Spleen (tissue), 11 donors: ENCODE data around the gene BTNL9. TPM values are rescaled to one million over a fixed set of nuclear protein-coding genes. Genes with fewer than 3 reads are reported as not detected.

ENCODE experiments used
- DNase-seq: peaks from one replicate; pipeline ENCODE4 v3.0.0-alpha.2; 2020
- H3K27ac ChIP-seq, 8 donors: fragments of 200-600 bp; sonication (generic) in 7 of 8; 1 replicate in 4 of 8; 2 replicates in 4 of 8; pipeline versions ENCODE4 v1.5.0 to v1.8.0; 2016 to 2021; ENCODE audit warnings: inconsistent platforms in 4 of 8, mild to moderate bottlenecking in 4 of 8, moderate library complexity in 1 of 8
- H3K27me3 ChIP-seq, 7 donors: fragments of 200-600 bp; sonication (generic) in 6 of 7; replicated peaks in 1 of 7; 1 replicate in 4 of 7; 2 replicates in 3 of 7; pipeline versions ENCODE4 v1.5.0 to v1.8.0; 2016 to 2021; ENCODE audit warnings: inconsistent platforms in 3 of 7, mild to moderate bottlenecking in 1 of 7
- H3K36me3 ChIP-seq, 6 donors: fragments of 200-600 bp; sonication (generic) in 5 of 6; 1 replicate in 4 of 6; 2 replicates in 2 of 6; pipeline versions ENCODE4 v1.5.0 to v1.8.0; 2016 to 2021; ENCODE audit warnings: inconsistent platforms in 2 of 6
- H3K4me1 ChIP-seq, 6 donors: fragments of 200-600 bp; sonication (generic) in 5 of 6; 1 replicate in 3 of 6; 2 replicates in 3 of 6; pipeline versions ENCODE4 v1.5.0 to v1.8.0; 2016 to 2021; ENCODE audit warnings: inconsistent platforms in 3 of 6
- H3K4me3 ChIP-seq, 8 donors: fragments of 200-600 bp; sonication (generic) in 7 of 8; 1 replicate in 4 of 8; 2 replicates in 4 of 8; pipeline versions ENCODE4 v1.5.0 to v1.8.0; 2016 to 2021; ENCODE audit warnings: inconsistent platforms in 4 of 8, mild to moderate bottlenecking in 4 of 8, moderate library complexity in 2 of 8
- H3K9me3 ChIP-seq, 8 donors: fragments of 200-600 bp; sonication (generic) in 7 of 8; 1 replicate in 4 of 8; 2 replicates in 4 of 8; pipeline versions ENCODE4 v1.5.0 to v1.8.0; 2016 to 2021; ENCODE audit warnings: inconsistent platforms in 4 of 8
- POLR2A ChIP-seq, 3 donors: fragments of 450-650 bp; IDR thresholded peaks; one replicate each; pipeline ENCODE4 v1.5.1; 2017; ENCODE audit warnings: antibody characterized with exemption in 3 of 3, mild to moderate bottlenecking in 1 of 3
- POLR2AphosphoS5 ChIP-seq, 3 donors: sonication (generic); formaldehyde crosslinking; IDR thresholded peaks; one replicate each; pipeline ENCODE4 v1.5.1; 2017; ENCODE audit warnings: antibody characterized with exemption in 3 of 3
- WGBS, 5 donors: extraction: QIAGEN DNeasy Blood & Tissue Kit in 3 of 5; methylation state at CpG; one replicate each; pipeline versions ENCODE4 v1.1.5 to v1.1.7; 2013 to 2018; 5-methylcytosine and 5-hydroxymethylcytosine counted together
- intact Hi-C: fragments of 100-400 bp; cut with DNase I; formaldehyde crosslinking; loops from one replicate; pipeline ENCODE4 v1.15.0; 2023; ENCODE audit warnings: low total_unique reads
- polyA plus RNA-seq, 3 donors: library from polyadenylated mRNA; stranded (reverse); fragments of 200-250 nt; gene quantifications; one replicate each; pipeline ENCODE4 v1.2.1, GENCODE V29; 2013
- total RNA-seq, 7 donors: library from RNA; depleted of rRNA in 3 of 7; stranded (reverse); fragments of >200 nt in 3 of 7; fragmentation: NEBNext Ultra II Directional in 4 of 7; extraction: Animal tissue kit (Norgen Biotek cat#: 25700) in 4 of 7; gene quantifications; one replicate each; pipeline versions ENCODE4 v1.1.0 to v1.2.1, GENCODE V29; 2016 to 2021
- TF ChIP-seq, protein P1 (sequence below), 11 experiments: fragments of 200-600 bp in 7 of 11; fragments of 450-650 bp in 4 of 11; sonication (generic) in 4 of 11; IDR thresholded peaks in 8 of 11; conservative IDR thresholded peaks in 3 of 11; 1 replicate in 7 of 11; 2 replicates in 4 of 11; pipeline versions ENCODE4 v1.4.0 to v1.8.0; 2016 to 2021; ENCODE audit warnings: antibody characterized with exemption in 11 of 11, inconsistent platforms in 4 of 11, mild to moderate bottlenecking in 1 of 11
- donor health status: healthy with polysubstance abuse.
- donor health status: DM: no; HTN: no; CAD: no; lungs with moderate emphysema.
- donor health status: DM: no; HTN: no; CAD: no.
- donor health status: Bipolar disorder and iron deficiency.
- donor health status: healthy.
- donor health status: DM: no; HTN: no; CAD: no.
- donor health status: DM: yes; HTN: yes; CAD: no.

BTNL9 gene
- total and polyA plus RNA-seq, 10 donors: 17.2 to 123 (median 85.7) TPM

GRCh38 chr5:181031716-181032115 lies 8.3 kb upstream of the BTNL9 start:
- H3K4me1 ChIP-seq: no peaks in the 10 kb centered on the region
- no peak overlapping the region for H3K27ac ChIP-seq
- peaks cover 0 to 12% (median 0%) of the 10 kb centered on the region in 7 donors for H3K27me3 ChIP-seq
- TF ChIP-seq POLR2AphosphoS5 (IDR thresholded peaks at IDR 0.05) (no peak), POLR2A (IDR thresholded peaks at IDR 0.05) (no peak)
- TF ChIP-seq, protein P1, sequence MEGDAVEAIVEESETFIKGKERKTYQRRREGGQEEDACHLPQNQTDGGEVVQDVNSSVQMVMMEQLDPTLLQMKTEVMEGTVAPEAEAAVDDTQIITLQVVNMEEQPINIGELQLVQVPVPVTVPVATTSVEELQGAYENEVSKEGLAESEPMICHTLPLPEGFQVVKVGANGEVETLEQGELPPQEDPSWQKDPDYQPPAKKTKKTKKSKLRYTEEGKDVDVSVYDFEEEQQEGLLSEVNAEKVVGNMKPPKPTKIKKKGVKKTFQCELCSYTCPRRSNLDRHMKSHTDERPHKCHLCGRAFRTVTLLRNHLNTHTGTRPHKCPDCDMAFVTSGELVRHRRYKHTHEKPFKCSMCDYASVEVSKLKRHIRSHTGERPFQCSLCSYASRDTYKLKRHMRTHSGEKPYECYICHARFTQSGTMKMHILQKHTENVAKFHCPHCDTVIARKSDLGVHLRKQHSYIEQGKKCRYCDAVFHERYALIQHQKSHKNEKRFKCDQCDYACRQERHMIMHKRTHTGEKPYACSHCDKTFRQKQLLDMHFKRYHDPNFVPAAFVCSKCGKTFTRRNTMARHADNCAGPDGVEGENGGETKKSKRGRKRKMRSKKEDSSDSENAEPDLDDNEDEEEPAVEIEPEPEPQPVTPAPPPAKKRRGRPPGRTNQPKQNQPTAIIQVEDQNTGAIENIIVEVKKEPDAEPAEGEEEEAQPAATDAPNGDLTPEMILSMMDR (IDR thresholded peaks at IDR 0.05 in 8 of 11, conservative IDR thresholded peaks at IDR 0.05 in 3 of 11): no peak
- 82 to 91% (median 88%) methylated on average over 3 of the region's 3 CpGs for WGBS, 5 donors
- peak; percentile 21 for DNase-seq
- intact Hi-C loops: loop anchor here (10.0 kb wide), 1 partner anchor 157 kb away; no protein-coding TSS in a partner anchor
- H3K9me3 ChIP-seq: peaks cover 0 to 10% (median 2%) of the 10 kb centered on the region in 8 donors
- no peaks in the 10 kb centered on the region for H3K36me3 ChIP-seq
- H3K4me3 ChIP-seq: no peak overlapping the region

- H3K27me3 ChIP-seq: peaks cover 0 to 46% (median 0%) of the 10 kb centered on the region in 7 donors
- intact Hi-C loops: loop anchor here (10.0 kb wide), 1 partner anchor 161 kb away; no protein-coding TSS in a partner anchor
- H3K27ac ChIP-seq: no peak overlapping the region
- 73 to 84% (median 83%) methylated on average over 18 to 20 of the region's 20 CpGs for WGBS, 5 donors
- TF ChIP-seq POLR2AphosphoS5 (IDR thresholded peaks at IDR 0.05) (no peak), POLR2A (IDR thresholded peaks at IDR 0.05) (no peak)
- TF ChIP-seq, protein P1 (IDR thresholded peaks at IDR 0.05 in 8 of 11, conservative IDR thresholded peaks at IDR 0.05 in 3 of 11): no peak
- H3K36me3 ChIP-seq: no peaks in the 10 kb centered on the region
- peak; percentile 59 for DNase-seq
- peaks cover 0 to 8% (median 0%) of the 10 kb centered on the region in 6 donors for H3K4me1 ChIP-seq
- no peak overlapping the region for H3K4me3 ChIP-seq
- peaks cover 0 to 10% (median 2%) of the 10 kb centered on the region in 8 donors for H3K9me3 ChIP-seq
Observed at GRCh38 chr5:181035991-181036815, 3.9 kb upstream of the BTNL9 start.

DNA sequence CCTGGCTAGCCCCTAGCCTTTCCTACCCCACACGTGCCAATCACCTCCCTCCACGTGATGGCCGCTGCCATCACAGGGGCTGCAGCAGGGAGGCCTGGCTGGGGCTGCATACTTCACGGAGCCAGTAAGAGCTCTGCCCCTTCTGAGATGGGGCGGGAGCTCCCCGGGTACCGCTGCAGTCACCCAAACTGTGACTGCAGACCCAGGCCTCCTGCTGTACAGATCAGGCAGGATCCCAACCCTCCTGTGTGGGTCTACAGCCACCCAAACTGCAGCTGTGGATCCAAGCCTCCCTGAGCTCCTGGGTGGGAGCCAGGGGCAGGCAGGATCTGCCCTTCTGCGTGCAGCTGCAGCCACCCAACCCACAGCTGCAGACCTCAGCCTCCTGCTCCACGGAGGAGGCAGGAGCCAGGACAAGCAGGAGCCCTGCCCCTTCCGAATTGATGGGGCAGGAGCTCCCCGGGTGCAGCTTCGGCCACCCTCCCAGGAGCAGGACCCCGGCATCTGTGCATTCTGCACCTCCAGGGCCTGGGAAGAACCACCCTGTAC lies 3.2 kb upstream of the BTNL9 start:
- no peak overlapping the region for H3K27ac ChIP-seq
- no peaks in the 10 kb centered on the region for H3K36me3 ChIP-seq
- no peak overlapping the region for H3K4me3 ChIP-seq
- WGBS, 5 donors: 62 to 90% (median 80%) methylated on average over 2 to 13 of the region's 13 CpGs
- DNase-seq: peak; percentile 65
- peaks cover 0 to 8% (median 0%) of the 10 kb centered on the region in 6 donors for H3K4me1 ChIP-seq
- peaks cover 0 to 53% (median 0%) of the 10 kb centered on the region in 7 donors for H3K27me3 ChIP-seq
- TF ChIP-seq, protein P1 (IDR thresholded peaks at IDR 0.05 in 8 of 11, conservative IDR thresholded peaks at IDR 0.05 in 3 of 11): no peak
- no peak for TF ChIP-seq POLR2A (IDR thresholded peaks at IDR 0.05)
- no peak for TF ChIP-seq POLR2AphosphoS5 (IDR thresholded peaks at IDR 0.05)
- peaks cover 0 to 10% (median 2%) of the 10 kb centered on the region in 8 donors for H3K9me3 ChIP-seq
- intact Hi-C loops: loop anchor here (10.0 kb wide), 1 partner anchor 162 kb away; no protein-coding TSS in a partner anchor
